Measurements from ENCODE around the gene LRCH2.
"Not testable (repeated sequence)": the region's sequence is repeated elsewhere in the genome, so short reads cannot be mapped to it uniquely, and the experiment has no call there.

Gene LRCH2

DNA sequence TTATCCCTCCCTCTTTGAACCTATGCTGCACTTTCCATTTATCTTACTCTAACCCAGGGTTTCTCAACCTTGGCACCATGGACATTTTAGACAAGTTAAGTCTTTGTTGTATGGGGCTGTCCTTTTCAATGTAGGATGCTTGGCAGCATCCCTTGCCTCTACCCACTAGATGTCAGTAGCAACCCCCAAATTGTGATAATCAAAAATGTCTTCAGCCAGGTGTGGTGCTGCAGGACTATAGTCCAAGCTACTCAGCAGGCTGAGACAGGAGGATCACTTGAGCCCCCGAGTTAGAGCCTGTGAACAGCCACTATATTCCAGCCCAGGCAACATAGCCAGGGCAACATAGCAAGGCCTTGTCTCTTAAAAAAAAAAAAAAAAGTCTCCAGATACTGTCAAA lies 7.0 kb downstream of the LRCH2 start:
- Histone ChIP-seq H3K79me2 (ENCODE audit: low read length) (no peaks in the 10 kb centered on the region), H3K27ac (ENCODE audit: low read length) (no peak overlapping the region), H4K20me1 (ENCODE audit: insufficient read depth, low read length) (no peaks in the 10 kb centered on the region), H3K4me3 (ENCODE audit: low read length) (no peak overlapping the region), H2AFZ (ENCODE audit: low read depth, low read length) (no peak overlapping the region), H3K9ac (ENCODE audit: low read length) (no peak overlapping the region), H3K4me2 (ENCODE audit: low read length) (no peak overlapping the region), H3K4me1 (ENCODE audit: low read length) (no peaks in the 10 kb centered on the region), H3K27me3 (ENCODE audit: low read depth, low read length) (no peaks in the 10 kb centered on the region), H3K9me3 (ENCODE audit: insufficient read depth, low read length) (no peaks in the 10 kb centered on the region), H3K36me3 (replicated peaks; ENCODE audit: low read depth, low read length) (no peaks in the 10 kb centered on the region)
- TF ChIP-seq CTCF (IDR thresholded peaks at IDR 0.05; ENCODE audit: low read depth, low read length) (peak; percentile 64), EZH2phosphoT487 (IDR thresholded peaks at IDR 0.05; ENCODE audit: low read depth) (no peak)

GRCh38 chrX:115217346-115217745 lies 16.6 kb downstream of the LRCH2 start:
- not testable (repeated sequence) for H3K36me3 ChIP-seq (replicated peaks; ENCODE audit: low read depth, low read length); H3K27ac ChIP-seq (ENCODE audit: low read length); H3K4me2 ChIP-seq (ENCODE audit: low read length); H3K27me3 ChIP-seq (ENCODE audit: low read depth, low read length); H3K9ac ChIP-seq (ENCODE audit: low read length); H3K4me1 ChIP-seq (ENCODE audit: low read length); H3K79me2 ChIP-seq (ENCODE audit: low read length); H3K9me3 ChIP-seq (ENCODE audit: insufficient read depth, low read length); H3K4me3 ChIP-seq (ENCODE audit: low read length); H2AFZ ChIP-seq (ENCODE audit: low read depth, low read length); H4K20me1 ChIP-seq (ENCODE audit: insufficient read depth, low read length)

DNA sequence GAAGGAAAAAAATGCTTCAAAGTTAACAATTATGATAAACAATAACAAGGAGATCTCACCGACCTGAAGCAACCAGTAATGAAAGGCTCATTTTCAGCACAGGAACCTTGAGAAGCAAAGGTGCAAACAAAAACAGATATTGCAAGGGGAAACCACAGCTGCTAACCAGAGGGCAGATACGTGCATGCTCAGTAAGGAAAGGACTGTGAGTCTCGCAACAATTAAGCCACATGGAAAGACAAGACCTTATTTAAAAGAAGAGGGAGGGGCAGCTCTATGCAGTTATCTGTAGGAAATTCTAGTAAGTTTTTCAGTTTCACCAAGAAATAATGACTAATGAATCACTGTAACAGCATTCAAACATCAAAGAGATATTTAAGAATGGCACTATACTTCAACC lies 19.3 kb downstream of the LRCH2 start:
- no peaks in the 10 kb centered on the region for H3K9me3 ChIP-seq (ENCODE audit: insufficient read depth, low read length)
- no peaks in the 10 kb centered on the region for H3K36me3 ChIP-seq (replicated peaks; ENCODE audit: low read depth, low read length)
- no peak for TF ChIP-seq EZH2phosphoT487 (IDR thresholded peaks at IDR 0.05; ENCODE audit: low read depth)
- no peak for TF ChIP-seq CTCF (IDR thresholded peaks at IDR 0.05; ENCODE audit: low read depth, low read length)

GRCh38 chrX:115214151-115214550 lies 19.7 kb downstream of the LRCH2 start:
- Histone ChIP-seq H2AFZ (ENCODE audit: low read depth, low read length) (no peak overlapping the region), H4K20me1 (ENCODE audit: insufficient read depth, low read length) (no peaks in the 10 kb centered on the region), H3K9ac (ENCODE audit: low read length) (no peak overlapping the region), H3K36me3 (replicated peaks; ENCODE audit: low read depth, low read length) (no peaks in the 10 kb centered on the region), H3K4me3 (ENCODE audit: low read length) (no peak overlapping the region), H3K79me2 (ENCODE audit: low read length) (no peaks in the 10 kb centered on the region), H3K9me3 (ENCODE audit: insufficient read depth, low read length) (no peaks in the 10 kb centered on the region), H3K4me1 (ENCODE audit: low read length) (no peaks in the 10 kb centered on the region), H3K27me3 (ENCODE audit: low read depth, low read length) (no peaks in the 10 kb centered on the region), H3K27ac (ENCODE audit: low read length) (no peak overlapping the region), H3K4me2 (ENCODE audit: low read length) (no peak overlapping the region)
- TF ChIP-seq EZH2phosphoT487 (IDR thresholded peaks at IDR 0.05; ENCODE audit: low read depth) = no peak
- no peak for TF ChIP-seq CTCF (IDR thresholded peaks at IDR 0.05; ENCODE audit: low read depth, low read length)

More for the DNA sequence above, 19.3 kb downstream of the LRCH2 start:
- no peaks in the 10 kb centered on the region for H3K27me3 ChIP-seq (ENCODE audit: low read depth, low read length)
- no peak overlapping the region for H3K4me2 ChIP-seq (ENCODE audit: low read length)
- no peak overlapping the region for H2AFZ ChIP-seq (ENCODE audit: low read depth, low read length)
- no peaks in the 10 kb centered on the region for H4K20me1 ChIP-seq (ENCODE audit: insufficient read depth, low read length)
- no peaks in the 10 kb centered on the region for H3K4me1 ChIP-seq (ENCODE audit: low read length)
- no peak overlapping the region for H3K27ac ChIP-seq (ENCODE audit: low read length)
- H3K4me3 ChIP-seq (ENCODE audit: low read length) = no peak overlapping the region
- H3K79me2 ChIP-seq (ENCODE audit: low read length) = no peaks in the 10 kb centered on the region
- no peak overlapping the region for H3K9ac ChIP-seq (ENCODE audit: low read length)

- H3K79me2 ChIP-seq (ENCODE audit: low read length); H3K9me3 ChIP-seq (ENCODE audit: insufficient read depth, low read length); H3K4me3 ChIP-seq (ENCODE audit: low read length); H3K9ac ChIP-seq (ENCODE audit: low read length); H2AFZ ChIP-seq (ENCODE audit: low read depth, low read length); H3K4me2 ChIP-seq (ENCODE audit: low read length); H4K20me1 ChIP-seq (ENCODE audit: insufficient read depth, low read length); H3K36me3 ChIP-seq (replicated peaks; ENCODE audit: low read depth, low read length); H3K27me3 ChIP-seq (ENCODE audit: low read depth, low read length); H3K27ac ChIP-seq (ENCODE audit: low read length); H3K4me1 ChIP-seq (ENCODE audit: low read length): not testable (repeated sequence)
Observed at GRCh38 chrX:115209547-115209946, 24.3 kb downstream of the LRCH2 start.
